Measurements from ENCODE around the gene BTBD10.

Gene BTBD10

GRCh38 chr11:13462901-13463778 lies at the start of gene BTBD10:
Gene BTBD10, minus strand, starts transcription at chr11:13463222. Its CDS starts 18,098 bp downstream, at chr11:13445124.
- DNase-seq (ENCODE audit: low read depth in 3 of 3, low spot score in 1 of 3) = peak; percentile 79 to 85 (median 85)

DNA sequence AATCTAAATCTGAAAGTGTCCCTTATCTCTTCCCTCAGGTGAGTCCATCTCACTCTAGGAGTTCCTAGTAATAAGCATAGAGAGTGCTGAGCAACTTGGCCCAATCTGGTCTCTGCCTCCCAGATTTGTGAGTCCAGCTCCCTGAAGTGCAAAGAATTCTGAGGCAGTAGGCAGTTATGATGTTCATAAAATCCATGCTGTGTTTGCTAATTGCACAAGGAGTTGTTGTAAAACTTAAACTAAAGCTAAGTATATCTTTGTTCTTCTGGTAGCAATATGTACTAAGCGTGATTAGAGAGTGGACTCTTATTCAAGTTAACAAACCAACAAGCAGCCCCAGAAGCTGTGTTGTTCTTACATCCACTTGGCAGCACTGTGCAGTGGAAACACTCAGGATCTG lies 40.4 kb upstream of the BTBD10 start:
- DNase-seq (ENCODE audit: low read depth in 3 of 3, low spot score in 1 of 3) = no peak

- no peak for DNase-seq (ENCODE audit: low read depth in 3 of 3, low spot score in 1 of 3)
Observed at GRCh38 chr11:13502492-13502891, 39.5 kb upstream of the BTBD10 start.

- DNase-seq (ENCODE audit: low read depth in 3 of 3, low spot score in 1 of 3) = no peak
Observed at GRCh38 chr11:13495929-13496328, 32.9 kb upstream of the BTBD10 start, which contains the start of gene PTH. Gene PTH, minus strand, starts transcription at chr11:13495997. Its CDS starts 3,142 bp downstream, at chr11:13492855.

- no peak for DNase-seq (ENCODE audit: low read depth in 3 of 3, low spot score in 1 of 3)
Observed at GRCh38 chr11:13494051-13494450, 31.0 kb upstream of the BTBD10 start.

DNA sequence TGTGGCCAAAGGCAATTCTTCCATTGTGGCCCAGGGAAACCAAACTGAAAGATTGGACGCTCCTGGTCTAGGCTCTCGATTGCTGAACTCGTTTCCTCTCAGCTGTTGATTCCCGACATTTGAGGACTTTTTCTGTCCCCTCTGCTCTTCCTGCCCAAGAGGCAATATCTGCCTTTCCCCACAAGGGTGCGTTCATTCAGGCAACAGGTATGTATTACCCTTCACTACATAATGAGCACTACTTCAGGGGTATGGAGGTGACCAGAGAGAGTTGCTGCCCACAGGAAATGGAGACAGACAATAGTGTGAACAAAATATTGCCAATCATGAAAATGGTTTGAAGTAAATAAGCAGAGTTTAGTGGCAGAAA lies 24.6 kb upstream of the BTBD10 start:
- DNase-seq (ENCODE audit: low read depth in 3 of 3, low spot score in 1 of 3) = no peak

DNA sequence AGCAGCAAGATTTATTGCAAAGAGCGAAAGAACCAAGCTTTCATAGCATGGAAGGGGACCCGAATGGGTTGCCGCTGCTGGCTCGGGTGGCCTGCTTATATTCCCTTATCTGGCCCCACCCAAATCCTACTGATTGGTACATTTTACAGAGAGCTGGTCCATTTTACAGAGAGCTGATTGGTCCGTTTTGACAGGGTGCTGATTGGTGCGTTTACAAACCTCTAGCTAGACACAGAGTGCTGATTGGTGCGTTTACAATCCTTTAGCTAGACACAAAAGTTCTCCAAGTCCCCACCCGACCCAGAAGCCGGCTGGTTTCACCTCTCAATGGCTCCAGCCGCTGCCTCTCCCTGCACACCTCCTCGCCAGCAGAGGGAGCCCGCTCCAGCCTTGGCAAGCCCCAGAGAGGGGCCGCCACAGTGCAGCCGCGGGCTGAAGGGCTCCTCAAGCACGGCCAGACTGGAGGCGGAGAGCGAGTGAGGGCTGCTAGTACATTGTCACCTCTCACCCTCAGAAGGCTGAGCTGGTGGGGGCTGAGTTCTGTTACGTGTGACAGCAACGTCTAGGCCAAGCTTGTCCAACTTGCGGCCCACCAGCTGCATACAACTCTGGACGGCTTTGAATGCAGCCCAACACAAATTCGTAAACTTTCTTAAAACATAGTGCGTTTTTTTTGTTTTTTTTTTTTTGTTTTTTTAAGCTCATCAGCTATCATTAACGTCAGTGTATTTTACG lies 24.1 kb upstream of the BTBD10 start:
- peak in 1 of 3 donors; percentile 45 for DNase-seq (ENCODE audit: low read depth in 3 of 3, low spot score in 1 of 3)

GRCh38 chr11:13480198-13480597 lies 17.2 kb upstream of the BTBD10 start:
- DNase-seq (ENCODE audit: low read depth in 3 of 3, low spot score in 1 of 3) = no peak

GRCh38 chr11:13479688-13480087 lies 16.7 kb upstream of the BTBD10 start:
- no peak for DNase-seq (ENCODE audit: low read depth in 3 of 3, low spot score in 1 of 3)

GRCh38 chr11:13475091-13475490 lies 12.1 kb upstream of the BTBD10 start:
- DNase-seq (ENCODE audit: low read depth in 3 of 3, low spot score in 1 of 3) = no peak

DNA sequence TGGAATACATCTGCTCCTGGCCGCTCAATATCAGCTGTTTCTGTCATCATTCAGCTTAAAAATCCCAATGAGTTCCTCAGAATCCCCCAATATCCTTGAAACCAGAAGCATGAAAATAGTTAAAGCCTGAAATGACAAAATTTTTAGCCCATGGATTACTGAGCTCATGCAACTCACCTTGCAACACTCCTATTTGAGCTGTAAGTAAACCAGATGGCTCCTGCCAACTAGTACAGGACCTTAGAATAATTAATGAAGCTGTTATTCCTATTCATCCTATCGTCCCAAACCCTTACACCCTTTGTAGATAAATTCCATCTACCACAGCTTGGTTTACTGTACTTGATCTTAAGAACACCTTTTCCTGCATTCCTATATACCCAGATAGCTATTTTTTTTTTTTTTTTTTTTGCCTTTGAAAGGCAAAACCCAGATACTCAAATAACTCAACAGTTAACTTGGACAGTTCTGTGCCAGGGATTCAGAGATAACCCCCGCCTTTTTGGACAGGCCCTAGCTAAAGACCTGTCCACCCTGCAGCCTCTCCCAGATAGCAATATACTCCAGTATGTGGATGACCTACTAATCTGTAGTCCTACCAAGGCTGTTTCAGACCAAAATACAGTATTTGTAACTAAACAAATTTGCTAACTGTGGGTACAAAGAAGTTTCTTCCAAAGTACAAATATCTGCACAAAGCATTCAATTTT lies 10.1 kb upstream of the BTBD10 start:
- DNase-seq (ENCODE audit: low read depth in 3 of 3, low spot score in 1 of 3) = no peak

GRCh38 chr11:13468750-13469149 lies 5.7 kb upstream of the BTBD10 start:
- DNase-seq (ENCODE audit: low read depth in 3 of 3, low spot score in 1 of 3) = no peak

DNA sequence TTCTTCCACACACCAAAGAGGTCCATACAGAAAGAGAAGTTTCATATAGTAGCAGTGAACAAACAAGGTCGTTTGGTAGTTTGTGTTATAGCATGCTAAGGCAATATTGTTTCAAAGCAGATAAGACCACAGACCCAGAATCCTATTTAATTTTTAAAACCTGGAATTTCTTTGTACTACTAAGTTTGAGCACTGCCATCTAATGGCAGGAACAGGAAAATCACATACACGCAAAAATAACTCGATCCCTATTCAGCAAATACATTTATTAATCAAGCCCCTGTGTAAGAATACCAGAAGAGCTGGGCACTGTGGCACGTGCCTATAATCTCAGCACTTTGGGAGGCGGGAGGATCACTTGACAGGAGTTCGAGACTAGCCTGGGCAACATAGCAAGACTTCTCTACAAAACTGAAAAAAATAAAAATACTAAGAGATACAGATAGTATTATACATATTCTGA lies 2.9 kb upstream of the BTBD10 start:
- DNase-seq (ENCODE audit: low read depth in 3 of 3, low spot score in 1 of 3) = no peak

DNA sequence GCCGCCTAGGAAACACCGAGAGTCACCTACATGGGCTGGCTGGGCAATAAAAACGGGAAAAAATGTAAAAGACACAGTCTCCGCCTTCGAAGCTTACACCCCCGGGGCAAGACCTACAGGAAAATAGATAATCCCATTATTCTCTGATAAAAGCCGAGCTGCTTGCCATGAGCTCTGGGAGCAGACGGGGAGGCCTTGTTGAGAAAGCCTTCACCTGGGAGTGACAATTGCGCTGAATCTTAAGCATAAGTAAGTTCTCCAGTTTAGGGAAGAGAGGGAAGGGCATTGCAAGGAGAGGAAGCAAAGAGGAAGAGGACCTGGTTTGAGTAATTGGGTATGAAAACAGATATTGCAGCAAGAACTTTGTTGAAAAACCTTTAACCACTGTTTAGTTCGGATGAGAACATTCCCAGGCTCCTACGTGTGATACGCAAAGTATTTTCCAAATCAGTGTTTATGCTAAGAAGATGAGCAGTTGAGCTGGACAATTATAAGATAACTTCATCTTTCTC lies 813 bp upstream of the BTBD10 start:
- no peak for DNase-seq (ENCODE audit: low read depth in 3 of 3, low spot score in 1 of 3)

GRCh38 chr11:13462311-13462900 lies 616 bp downstream of the BTBD10 start:
- peak in 2 of 3 donors; percentile 13 to 29 for DNase-seq (ENCODE audit: low read depth in 3 of 3, low spot score in 1 of 3)

GRCh38 chr11:13461291-13461690 lies 1.7 kb downstream of the BTBD10 start:
- DNase-seq (ENCODE audit: low read depth in 3 of 3, low spot score in 1 of 3) = no peak

GRCh38 chr11:13450832-13451397 lies 12.1 kb downstream of the BTBD10 start:
- no peak for DNase-seq (ENCODE audit: low read depth in 3 of 3, low spot score in 1 of 3)

GRCh38 chr11:13449522-13449921 lies 13.5 kb downstream of the BTBD10 start:
- DNase-seq (ENCODE audit: low read depth in 3 of 3, low spot score in 1 of 3) = no peak

GRCh38 chr11:13448876-13449275 lies 14.1 kb downstream of the BTBD10 start:
- DNase-seq (ENCODE audit: low read depth in 3 of 3, low spot score in 1 of 3) = no peak

DNA sequence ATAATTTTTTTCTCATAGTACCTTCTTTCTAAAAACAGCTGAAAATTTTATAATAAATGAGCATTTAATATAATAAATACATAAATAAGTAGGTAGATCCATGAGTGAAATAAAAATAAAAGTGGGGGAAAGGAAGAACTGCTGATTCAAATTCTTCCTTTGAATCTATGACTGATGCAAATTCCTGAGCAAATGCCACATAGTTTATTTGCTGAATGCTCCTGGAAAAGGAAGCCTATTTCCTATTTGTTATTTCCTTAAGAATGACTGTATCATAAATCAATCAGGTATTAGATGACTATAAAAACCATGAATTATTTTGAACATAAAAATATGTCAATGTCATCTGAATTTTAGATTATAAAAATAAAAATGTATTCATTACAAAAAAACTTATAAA lies 16.6 kb downstream of the BTBD10 start:
- no peak for DNase-seq (ENCODE audit: low read depth in 3 of 3, low spot score in 1 of 3)

- no peak for DNase-seq (ENCODE audit: low read depth in 3 of 3, low spot score in 1 of 3)
Observed at GRCh38 chr11:13445588-13445987, 17.4 kb downstream of the BTBD10 start.
